GM15510 (cell line): Measurements from ENCODE around the gene RBM45.

ENCODE experiments used
- POLR2A ChIP-seq: IDR thresholded peaks from 3 replicates; pipeline ENCODE4 v1.6.1; 2011; ENCODE audit warnings: borderline replicate concordance; ENCODE audit not compliant: insufficient read length; ENCODE audit errors: extremely low read depth

Gene RBM45

DNA sequence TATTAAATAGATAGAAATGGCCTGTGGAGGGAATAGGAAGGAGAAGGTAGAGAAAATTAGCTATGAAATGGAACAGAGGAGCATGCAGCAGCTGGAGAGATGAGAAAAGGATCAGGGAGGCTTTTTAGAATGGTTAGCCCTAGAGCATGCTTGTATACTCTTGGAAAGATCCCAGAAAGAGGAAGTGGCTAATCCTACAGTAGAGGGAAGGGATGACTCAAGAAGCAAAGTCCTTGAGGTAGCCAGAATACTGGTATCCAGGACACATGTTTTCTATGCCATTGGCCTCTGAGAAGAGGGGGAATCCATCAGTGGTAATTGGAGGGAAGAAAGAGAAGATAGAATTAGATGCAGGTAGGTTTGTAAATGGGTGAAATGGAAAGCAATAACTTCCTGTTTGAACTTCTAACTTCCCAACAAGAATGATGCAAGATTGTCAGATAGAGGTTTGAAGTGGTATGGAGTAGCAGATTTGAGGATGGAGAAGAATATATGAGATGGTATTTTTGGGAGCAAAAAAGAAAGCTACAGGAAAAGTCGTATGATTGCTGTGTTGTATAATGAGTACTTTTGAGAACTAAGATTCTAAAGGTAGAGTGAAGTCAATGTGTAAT is 64.9 kb downstream of the RBM45 start:
- TF ChIP-seq POLR2A: no peak
